Measurements from ENCODE around the gene CACNA1C. TPM values are rescaled to one million over a fixed set of nuclear protein-coding genes. Genes with fewer than 3 reads are reported as not detected.
"Not testable (repeated sequence)": the region's sequence is repeated elsewhere in the genome, so short reads cannot be mapped to it uniquely, and the experiment has no call there.

The CACNA1C gene
- total RNA-seq, 2 donors from 2014 or later: 0.86 to 6.3 TPM

DNA sequence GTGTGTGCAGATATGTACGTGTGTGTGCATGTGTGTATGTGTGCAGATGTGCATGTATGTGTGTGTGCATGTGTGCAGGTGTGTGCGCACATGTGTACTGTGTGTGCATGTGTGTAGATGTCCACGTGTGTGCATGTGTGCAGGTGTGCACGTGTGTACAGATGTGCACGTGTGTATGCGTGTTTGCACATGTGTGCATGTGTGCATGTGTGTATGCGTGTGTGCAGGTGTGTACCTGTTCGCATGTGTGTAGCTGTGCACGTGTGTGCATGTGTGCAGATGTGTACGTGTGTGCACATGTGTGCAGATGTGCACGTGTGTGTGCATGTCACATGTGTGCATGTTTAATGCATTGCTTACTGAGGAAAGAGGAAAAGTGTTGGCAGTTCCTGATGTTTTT is 686.3 kb downstream of the CACNA1C start:
- Mint-ChIP-seq H3K36me3 (ENCODE audit: low read depth) (no peaks in the 10 kb centered on the region), H3K27ac (no peak overlapping the region), H3K4me1 (no peaks in the 10 kb centered on the region), H3K4me3 (no peak overlapping the region), H3K27me3 (ENCODE audit: insufficient read depth) (peaks cover 5% of the 10 kb centered on the region), H3K9me3 (no peaks in the 10 kb centered on the region)
- H3K4me3 ChIP-seq (ENCODE audit: low read length): no peak overlapping the region
- no peak overlapping the region for H3K27ac ChIP-seq (ENCODE audit: low read depth, low read length)
- H3K4me1 ChIP-seq (ENCODE audit: control insufficient read depth, insufficient read depth, low read length): no peaks in the 10 kb centered on the region
- 79 to 86% methylated on average over 7 to 11 of the region's 11 CpGs for WGBS, 2 experiments (ENCODE audit: insufficient coverage in 1 of 2, insufficient read length in 1 of 2)
- H3K9me3 ChIP-seq (ENCODE audit: control insufficient read depth, low read length): no peaks in the 10 kb centered on the region
- H3K36me3 ChIP-seq (ENCODE audit: control insufficient read depth, insufficient read depth, low read length): no peaks in the 10 kb centered on the region
- TF ChIP-seq, protein P1, sequence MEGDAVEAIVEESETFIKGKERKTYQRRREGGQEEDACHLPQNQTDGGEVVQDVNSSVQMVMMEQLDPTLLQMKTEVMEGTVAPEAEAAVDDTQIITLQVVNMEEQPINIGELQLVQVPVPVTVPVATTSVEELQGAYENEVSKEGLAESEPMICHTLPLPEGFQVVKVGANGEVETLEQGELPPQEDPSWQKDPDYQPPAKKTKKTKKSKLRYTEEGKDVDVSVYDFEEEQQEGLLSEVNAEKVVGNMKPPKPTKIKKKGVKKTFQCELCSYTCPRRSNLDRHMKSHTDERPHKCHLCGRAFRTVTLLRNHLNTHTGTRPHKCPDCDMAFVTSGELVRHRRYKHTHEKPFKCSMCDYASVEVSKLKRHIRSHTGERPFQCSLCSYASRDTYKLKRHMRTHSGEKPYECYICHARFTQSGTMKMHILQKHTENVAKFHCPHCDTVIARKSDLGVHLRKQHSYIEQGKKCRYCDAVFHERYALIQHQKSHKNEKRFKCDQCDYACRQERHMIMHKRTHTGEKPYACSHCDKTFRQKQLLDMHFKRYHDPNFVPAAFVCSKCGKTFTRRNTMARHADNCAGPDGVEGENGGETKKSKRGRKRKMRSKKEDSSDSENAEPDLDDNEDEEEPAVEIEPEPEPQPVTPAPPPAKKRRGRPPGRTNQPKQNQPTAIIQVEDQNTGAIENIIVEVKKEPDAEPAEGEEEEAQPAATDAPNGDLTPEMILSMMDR (conservative IDR thresholded peaks at IDR 0.05): no peak
- no peak for DNase-seq
- H3K27me3 ChIP-seq (ENCODE audit: control insufficient read depth, insufficient read depth, low read length, poor library complexity, severe bottlenecking): peaks cover 3% of the 10 kb centered on the region
- H3K9ac ChIP-seq (ENCODE audit: extremely low read depth, low read length, poor library complexity, severe bottlenecking): no peak overlapping the region

DNA sequence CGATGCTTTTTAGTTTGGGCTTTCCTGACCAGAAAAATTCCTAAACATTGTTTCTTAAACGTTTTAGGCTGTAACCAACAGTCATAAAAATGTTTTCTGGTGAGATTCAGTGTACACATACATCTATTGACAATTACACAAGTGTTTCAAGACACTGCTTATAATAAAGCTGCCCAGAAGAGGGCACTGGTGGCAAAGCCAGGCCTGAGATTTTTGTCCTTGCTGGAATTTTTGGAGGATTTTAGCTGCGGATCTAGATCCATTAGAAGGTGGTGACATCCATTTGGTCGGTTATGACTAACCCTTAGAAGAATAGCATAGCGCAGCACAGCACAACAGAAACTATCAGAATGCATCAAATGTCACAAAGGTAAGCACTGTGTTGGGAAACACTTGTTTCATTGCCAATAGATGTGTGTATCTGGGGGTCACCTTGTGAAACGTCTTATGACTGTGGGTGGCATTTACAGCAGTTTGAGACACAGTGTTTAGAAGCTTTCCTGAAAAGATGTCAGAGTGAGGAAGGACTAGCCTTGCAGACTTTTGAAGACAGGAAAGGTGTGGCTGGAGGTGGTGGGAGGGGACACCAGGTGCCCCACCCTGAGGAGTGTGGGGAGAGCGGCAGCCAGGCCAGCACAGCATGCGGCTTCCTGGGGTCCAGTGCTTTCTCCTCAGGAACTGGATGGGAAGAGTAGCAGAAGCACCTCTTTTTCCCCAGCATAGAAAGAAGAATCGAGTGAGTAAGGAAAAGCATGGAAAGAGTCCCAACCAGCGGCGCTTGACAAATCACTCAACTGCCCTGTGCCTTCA is 687.2 kb downstream of the CACNA1C start:
- TF ChIP-seq, protein P1 (conservative IDR thresholded peaks at IDR 0.05): peak; percentile 96
- Mint-ChIP-seq H3K4me3 (no peak overlapping the region), H3K27ac (no peak overlapping the region), H3K4me1 (no peaks in the 10 kb centered on the region), H3K9me3 (no peaks in the 10 kb centered on the region), H3K36me3 (ENCODE audit: low read depth) (no peaks in the 10 kb centered on the region), H3K27me3 (ENCODE audit: insufficient read depth) (peaks cover 5% of the 10 kb centered on the region)
- Histone ChIP-seq H3K36me3 (ENCODE audit: control insufficient read depth, insufficient read depth, low read length) (no peaks in the 10 kb centered on the region), H3K4me1 (ENCODE audit: control insufficient read depth, insufficient read depth, low read length) (no peaks in the 10 kb centered on the region), H3K27me3 (ENCODE audit: control insufficient read depth, insufficient read depth, low read length, poor library complexity, severe bottlenecking) (peaks cover 13% of the 10 kb centered on the region), H3K4me3 (ENCODE audit: low read length) (no peak overlapping the region), H3K9ac (ENCODE audit: extremely low read depth, low read length, poor library complexity, severe bottlenecking) (no peak overlapping the region), H3K27ac (ENCODE audit: low read depth, low read length) (no peak overlapping the region), H3K9me3 (ENCODE audit: control insufficient read depth, low read length) (no peaks in the 10 kb centered on the region)
- DNase-seq: peak; percentile 78
- 67 to 69% methylated on average over 6 to 11 of the region's 11 CpGs for WGBS, 2 experiments (ENCODE audit: insufficient coverage in 1 of 2, insufficient read length in 1 of 2)

DNA sequence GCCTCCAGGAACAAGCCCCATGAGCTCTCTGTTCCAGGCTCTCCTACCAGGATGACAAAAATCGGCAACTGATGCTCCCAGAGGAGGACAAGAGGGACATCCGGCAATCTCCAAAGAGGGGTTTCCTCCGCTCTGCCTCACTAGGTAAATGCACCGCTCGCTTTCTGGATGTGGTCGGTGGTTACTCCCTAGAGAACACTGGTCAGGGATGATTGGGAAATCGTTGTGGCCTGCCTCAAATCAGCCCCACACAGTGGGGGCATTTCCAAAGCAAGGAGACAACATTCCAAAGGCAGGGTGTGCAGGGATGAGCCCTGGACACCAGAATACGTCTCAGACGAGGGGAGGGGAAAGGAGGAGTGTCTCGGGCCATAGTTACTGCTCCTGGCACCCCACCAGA is 689.2 kb downstream of the CACNA1C start:
- not testable (repeated sequence) for H3K36me3 Mint-ChIP-seq (ENCODE audit: low read depth); H3K4me3 Mint-ChIP-seq; H3K27ac Mint-ChIP-seq; DNase-seq; H3K4me3 ChIP-seq (ENCODE audit: low read length); H3K36me3 ChIP-seq (ENCODE audit: control insufficient read depth, insufficient read depth, low read length); H3K9me3 ChIP-seq (ENCODE audit: control insufficient read depth, low read length); H3K9me3 Mint-ChIP-seq; H3K4me1 ChIP-seq (ENCODE audit: control insufficient read depth, insufficient read depth, low read length); H3K9ac ChIP-seq (ENCODE audit: extremely low read depth, low read length, poor library complexity, severe bottlenecking); H3K4me1 Mint-ChIP-seq; H3K27ac ChIP-seq (ENCODE audit: low read depth, low read length)
- peaks cover 13% of the 10 kb centered on the region for H3K27me3 ChIP-seq (ENCODE audit: control insufficient read depth, insufficient read depth, low read length, poor library complexity, severe bottlenecking)
- WGBS, 2 experiments (ENCODE audit: insufficient coverage in 1 of 2, insufficient read length in 1 of 2): 70 to 92% methylated on average over 2 to 6 of the region's 10 CpGs
- H3K27me3 Mint-ChIP-seq (ENCODE audit: insufficient read depth): peaks cover 17% of the 10 kb centered on the region

Measured in endodermal cell (in vitro differentiated cells).